HFF-Myc (cell line): ENCODE measurements around the gene PTPRN2.
"Not testable (repeated sequence)": the region's sequence is repeated elsewhere in the genome, so short reads cannot be mapped to it uniquely, and the experiment has no call there.

Source experiments
- DNase-seq: peaks from one replicate; pipeline ENCODE4 v3.0.0-alpha.2; 2011; ENCODE audit warnings: low read depth; ENCODE audit errors: extremely low read depth
- H3K4me3 ChIP-seq: replicated peaks from 2 replicates; pipeline ENCODE4 v1.5.1; 2011; ENCODE audit warnings: low read depth, mild to moderate bottlenecking, control low read depth, low read length
- CTCF ChIP-seq: IDR thresholded peaks from 2 replicates; pipeline ENCODE4 v1.5.1; 2012; ENCODE audit warnings: mild to moderate bottlenecking, low read depth, low read length, control low read depth; ENCODE audit errors: missing control alignments

The PTPRN2 gene

GRCh38 chr7:157565201-157565626, 1022.4 kb downstream of the PTPRN2 start:
- no peak for DNase-seq
- no peak overlapping the region for H3K4me3 ChIP-seq
- no peak for TF ChIP-seq CTCF

- H3K4me3 ChIP-seq: no peak overlapping the region
- DNase-seq: no peak
- TF ChIP-seq CTCF: no peak
Measured at GRCh38 chr7:157564517-157565177, 1023.0 kb downstream of the PTPRN2 start.

GRCh38 chr7:157563467-157564135, 1024.0 kb downstream of the PTPRN2 start:
- DNase-seq, H3K4me3 ChIP-seq: not testable (repeated sequence)

- not testable (repeated sequence) for H3K4me3 ChIP-seq, DNase-seq
Measured at GRCh38 chr7:157562522-157563398, 1024.9 kb downstream of the PTPRN2 start.

- no peak overlapping the region for H3K4me3 ChIP-seq
- no peak for DNase-seq
- TF ChIP-seq CTCF: no peak
Measured at GRCh38 chr7:157561816-157562410, 1025.7 kb downstream of the PTPRN2 start.

- DNase-seq: no peak
- H3K4me3 ChIP-seq: no peak overlapping the region
Measured at GRCh38 chr7:157561523-157561785, 1026.2 kb downstream of the PTPRN2 start.

More at GRCh38 chr7:157561523-157561785, 1026.2 kb downstream of the PTPRN2 start:
- no peak for TF ChIP-seq CTCF
